Right hindlimb (tissue), 1 donor: ENCODE data around the gene FOLH1.
"Not testable (repeated sequence)": the region's sequence is repeated elsewhere in the genome, so short reads cannot be mapped to it uniquely, and the experiment has no call there.

Source experiments
- DNase-seq: peaks from one replicate; pipeline ENCODE4 v3.0.0-alpha.2; 2018

Gene FOLH1

DNA sequence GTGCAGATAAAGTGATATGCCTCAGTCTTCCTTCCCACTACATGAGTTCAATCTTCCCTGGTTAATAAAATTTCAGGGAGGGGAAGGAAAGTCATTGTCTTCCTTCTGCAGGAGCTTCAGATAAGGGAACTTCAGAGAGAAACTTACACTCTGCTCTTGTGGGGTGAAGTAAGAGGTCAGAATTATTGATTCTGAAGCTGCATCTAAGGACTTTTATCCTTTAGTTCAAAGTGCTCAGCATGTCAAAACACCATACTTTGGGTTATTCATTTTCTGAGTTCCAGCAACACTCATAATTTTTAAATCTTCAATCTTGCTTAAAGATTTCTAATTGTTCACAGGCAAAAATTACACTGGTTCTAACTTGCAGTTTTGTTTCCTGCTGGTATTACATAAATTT lies 33.0 kb downstream of the FOLH1 start:
- DNase-seq: not testable (repeated sequence)

DNA sequence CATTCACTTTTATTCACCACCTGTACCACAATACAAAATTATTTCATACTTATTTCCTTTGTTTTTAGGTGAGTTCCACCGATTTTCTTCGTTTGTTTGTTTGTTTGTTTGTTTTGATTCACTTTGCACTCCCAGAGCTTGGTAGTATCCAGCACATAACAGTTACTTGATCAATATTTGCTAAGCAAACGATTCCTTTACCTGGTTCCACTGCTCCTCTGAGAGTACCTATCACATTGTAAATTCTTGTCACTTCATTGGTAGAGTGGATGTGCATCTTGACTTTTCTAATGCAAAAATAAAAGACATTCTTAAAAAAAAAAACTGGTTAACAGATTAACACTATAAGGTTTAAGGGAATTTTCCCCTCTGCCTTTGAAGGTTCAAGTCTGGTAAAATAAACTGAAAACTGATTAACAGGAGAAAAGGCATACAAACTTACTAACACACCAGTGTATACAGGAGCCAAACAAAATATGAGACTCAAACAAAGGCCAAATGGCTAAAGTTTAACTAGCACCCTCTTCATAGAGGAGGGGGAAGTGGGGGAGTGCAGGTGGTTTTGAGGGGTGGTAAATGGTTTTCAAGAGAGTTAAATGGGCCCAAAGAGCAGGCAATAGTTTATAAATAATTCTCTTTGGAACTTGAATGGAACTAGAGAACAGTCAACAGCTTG lies 33.6 kb downstream of the FOLH1 start:
- DNase-seq: not testable (repeated sequence)

DNA sequence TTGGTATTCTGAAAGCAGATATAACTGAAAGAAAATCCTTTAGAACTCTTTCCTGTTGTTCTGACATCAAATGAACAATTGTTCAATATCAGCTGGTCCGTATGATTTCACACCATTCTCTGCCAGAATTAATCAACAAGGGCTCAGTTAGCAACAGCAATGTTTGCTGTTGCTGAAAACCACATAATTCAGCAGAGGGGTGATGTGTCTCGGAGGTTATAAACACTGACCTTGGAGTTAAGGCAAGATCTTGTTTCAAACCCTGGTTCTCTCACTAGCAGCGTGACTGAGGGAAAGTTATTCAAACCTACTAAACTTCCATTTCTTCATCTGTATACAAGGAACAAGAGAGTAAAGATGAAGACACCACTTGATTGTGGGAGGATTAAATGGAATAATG lies 36.8 kb downstream of the FOLH1 start:
- DNase-seq: not testable (repeated sequence)

DNA sequence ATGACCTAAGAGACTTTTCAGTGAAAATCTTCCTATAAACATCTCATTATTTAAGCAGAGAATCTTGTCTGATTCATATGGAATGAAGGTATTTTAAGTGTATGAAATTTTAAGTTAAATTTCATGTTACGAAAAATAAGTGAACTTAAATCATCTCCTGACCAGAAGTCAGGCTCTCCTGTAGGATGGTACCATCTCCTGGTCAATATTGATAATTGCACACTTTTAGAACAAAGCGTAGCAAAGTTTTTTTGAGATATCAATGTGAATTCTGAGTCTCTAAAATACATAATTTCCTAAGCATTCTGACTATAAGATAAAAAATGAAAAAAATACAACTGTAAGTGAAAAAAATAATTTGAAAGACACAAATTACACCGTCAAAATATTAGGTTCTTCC lies 38.8 kb downstream of the FOLH1 start:
- DNase-seq: not testable (repeated sequence)

DNA sequence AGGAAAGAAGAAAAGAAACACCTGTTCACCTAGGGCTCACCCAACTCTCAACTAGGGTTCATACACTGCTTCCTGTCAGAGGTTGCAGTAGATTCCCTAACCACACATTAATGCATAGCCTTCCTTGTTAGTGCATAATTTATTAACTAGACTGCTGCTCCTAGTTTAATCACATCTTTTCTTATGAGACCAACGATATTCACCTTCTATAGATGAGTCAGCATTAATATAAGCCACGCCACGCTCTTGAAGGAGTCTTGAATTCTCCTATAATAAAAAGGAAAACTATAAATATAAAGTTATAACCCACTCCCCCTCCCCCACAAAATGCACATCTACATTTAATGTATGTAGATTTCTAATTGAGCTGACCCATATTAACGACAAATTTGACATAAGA lies 39.4 kb downstream of the FOLH1 start:
- DNase-seq: not testable (repeated sequence)

DNA sequence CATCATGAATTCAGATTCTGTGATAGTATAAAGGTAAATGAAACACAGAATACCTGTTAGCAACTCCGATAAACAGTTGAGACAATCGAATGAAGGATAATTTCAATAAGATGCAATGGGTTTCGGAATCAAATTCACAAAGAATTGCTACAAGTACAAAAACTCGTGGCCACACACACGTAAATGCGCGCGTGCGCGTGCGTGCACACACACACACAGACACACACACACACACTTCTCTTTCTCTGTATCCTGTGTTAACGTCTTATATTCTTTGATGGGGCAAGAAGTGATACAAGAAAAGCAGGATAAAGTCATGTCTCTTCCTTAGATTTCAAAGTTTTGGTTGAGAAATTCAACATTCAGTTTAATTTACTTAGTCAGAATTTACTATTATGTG lies 57.2 kb downstream of the FOLH1 start:
- no peak for DNase-seq

DNA sequence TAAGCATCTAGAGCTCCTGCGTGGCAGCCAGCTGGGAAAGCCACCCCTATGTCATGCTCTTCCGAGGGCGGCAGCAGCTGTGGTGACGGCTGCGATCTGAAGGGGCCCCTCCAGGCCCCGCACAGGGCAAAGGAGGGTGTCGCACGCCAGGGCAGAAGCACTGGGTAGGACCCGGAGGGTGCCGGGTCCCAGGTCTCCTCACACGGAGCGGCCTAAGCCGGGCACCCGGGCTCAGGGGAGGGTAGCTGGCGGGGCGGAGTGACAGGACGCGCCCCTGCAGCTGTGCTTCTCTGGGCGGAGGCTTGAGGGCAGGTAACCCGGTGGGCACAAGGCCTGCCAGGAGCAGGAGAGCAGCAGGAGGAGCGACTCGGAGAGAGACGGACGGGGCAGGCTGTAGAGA lies 106.0 kb downstream of the FOLH1 start:
- not testable (repeated sequence) for DNase-seq
